Measurements from ENCODE around the gene PPARA.

DNA sequence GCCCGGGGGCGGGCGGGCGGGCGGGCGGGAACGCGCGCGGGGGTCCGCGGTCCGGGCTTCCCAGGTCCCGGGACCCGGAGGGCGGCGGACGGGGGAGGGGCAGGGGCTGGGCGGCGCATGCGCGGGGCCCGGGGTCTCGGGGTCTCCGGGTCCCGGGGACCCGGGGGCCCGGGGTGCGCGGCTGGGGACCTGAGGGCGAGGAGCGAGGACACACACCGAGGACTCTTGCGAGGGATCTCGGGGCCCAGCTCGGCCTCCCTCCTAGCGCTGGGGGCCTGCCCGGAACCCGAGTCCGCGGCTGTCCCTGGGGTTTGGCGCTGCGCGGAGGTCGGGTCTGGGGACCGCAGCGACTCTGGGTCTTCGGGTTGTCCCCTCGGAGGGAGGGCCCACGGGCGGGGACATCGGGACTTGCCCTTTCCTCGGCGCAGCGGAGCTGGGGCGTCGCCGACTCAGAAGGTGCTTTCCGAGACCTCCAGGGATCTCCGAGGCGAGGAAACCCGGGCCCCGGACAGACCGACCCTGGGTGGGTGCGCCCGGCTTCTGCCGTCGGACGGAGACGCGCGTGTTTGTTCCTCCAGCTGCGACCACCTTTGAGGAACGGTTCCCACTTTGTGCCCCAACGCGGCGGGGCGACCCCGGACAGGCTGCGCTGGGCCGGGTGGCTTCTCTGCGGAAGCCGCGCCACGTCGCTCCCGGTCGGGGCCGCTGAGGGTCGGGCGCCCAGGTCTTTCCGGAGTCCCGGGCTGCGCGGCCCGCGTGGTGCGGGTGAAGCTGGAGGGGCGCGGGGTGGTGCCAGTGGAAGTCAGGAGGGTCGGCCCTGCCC, 540 bp downstream of the PPARA start:
- TF ChIP-seq POLR2AphosphoS5 (IDR thresholded peaks at IDR 0.05; ENCODE audit: insufficient read depth, low read depth, low read length), result no peak
- TF ChIP-seq CTCF (IDR thresholded peaks at IDR 0.05; ENCODE audit: extremely low read depth in 1 of 2, insufficient read depth in 1 of 2, low read depth in 1 of 2, low read length in 2 of 2), result no peak
- TF ChIP-seq GATA2 (IDR thresholded peaks at IDR 0.05; ENCODE audit: insufficient read depth, insufficient read length, low read depth, low read length), result no peak
- no peak for TF ChIP-seq POLR2A (IDR thresholded peaks at IDR 0.05; ENCODE audit: low read depth, low read length)
- no peak for TF ChIP-seq FOS (IDR thresholded peaks at IDR 0.05; ENCODE audit: borderline replicate concordance, insufficient read depth, low read length)
- TF ChIP-seq JUN (IDR thresholded peaks at IDR 0.05; ENCODE audit: borderline replicate concordance, insufficient read depth, insufficient read length, low read depth), result no peak
